ENCODE results near the gene KCNJ18.
"Not testable (repeated sequence)": the region's sequence is repeated elsewhere in the genome, so short reads cannot be mapped to it uniquely, and the experiment has no call there.

The KCNJ18 gene

GRCh38 chr17:21671871-21672270 lies 20.5 kb upstream of the KCNJ18 start:
- not testable (repeated sequence) for DNase-seq

- not testable (repeated sequence) for DNase-seq
These were observed 18.7 kb upstream of the KCNJ18 start for GRCh38 chr17:21673451-21674241.

DNA sequence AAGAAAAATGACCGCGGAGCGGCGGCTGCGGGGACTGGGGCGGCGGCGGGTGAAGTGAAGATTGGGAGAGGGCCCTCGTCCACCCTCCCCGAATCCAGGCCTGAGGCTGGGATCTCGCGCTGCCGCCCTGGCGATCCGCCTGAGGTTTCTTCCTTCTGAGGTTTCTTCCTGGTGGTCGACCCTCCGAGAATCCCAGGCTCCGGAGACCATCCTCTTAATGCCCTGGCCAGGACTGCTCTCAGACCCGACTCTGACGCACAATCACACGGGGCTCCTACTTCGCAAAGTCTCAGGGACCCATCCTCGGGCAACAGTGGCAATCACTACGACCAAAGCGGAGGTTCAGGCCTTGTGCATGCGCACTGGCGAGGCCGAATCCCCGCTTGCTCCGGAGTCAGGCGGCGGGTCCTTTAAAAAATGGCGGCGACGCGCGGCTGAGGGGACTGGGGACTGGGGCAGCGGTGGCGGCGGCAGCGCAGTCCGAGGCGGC lies 18.0 kb upstream of the KCNJ18 start:
- no peak for DNase-seq

DNA sequence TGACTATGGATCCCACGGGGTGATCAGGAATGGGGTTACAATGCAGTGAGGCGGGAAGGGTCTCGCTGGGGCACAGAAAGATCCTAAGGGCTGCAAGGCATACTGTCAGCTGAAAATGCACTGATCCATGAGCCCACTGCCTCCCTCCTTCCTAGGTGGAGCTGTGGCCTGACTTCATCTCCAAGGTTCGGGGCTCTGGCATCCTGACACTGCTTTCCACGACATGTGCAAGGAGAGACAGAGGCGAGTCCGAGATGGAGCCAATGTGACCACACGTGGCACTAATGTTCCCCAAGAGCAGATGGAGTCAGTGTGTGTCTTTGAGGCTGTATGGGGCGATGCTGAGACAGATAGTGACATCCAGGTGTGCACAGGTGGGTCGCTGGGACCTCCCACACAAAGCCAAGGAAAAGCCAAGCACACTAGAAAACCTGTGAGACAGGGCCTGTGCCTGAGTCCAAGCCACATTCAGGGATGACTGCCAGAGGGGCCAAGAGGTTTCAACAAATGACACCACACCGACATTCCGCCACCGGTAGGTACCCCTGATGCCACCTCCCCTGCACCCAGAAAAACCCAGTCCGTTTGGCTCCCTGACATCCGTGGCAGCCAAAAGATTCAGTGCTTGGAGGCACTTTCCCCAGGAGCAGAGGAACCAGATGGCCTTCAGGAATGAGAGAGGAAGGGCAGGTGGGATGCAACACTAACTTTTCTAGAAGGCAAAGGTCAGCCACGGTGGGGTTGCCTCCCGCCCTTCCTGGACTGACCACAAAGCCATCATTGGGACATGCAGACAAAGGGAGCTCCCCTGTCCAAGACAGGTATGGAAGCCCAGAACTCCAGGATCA lies 17.2 kb upstream of the KCNJ18 start:
- DNase-seq, result not testable (repeated sequence)

GRCh38 chr17:21675739-21676130 lies 16.6 kb upstream of the KCNJ18 start:
- DNase-seq, result not testable (repeated sequence)

DNA sequence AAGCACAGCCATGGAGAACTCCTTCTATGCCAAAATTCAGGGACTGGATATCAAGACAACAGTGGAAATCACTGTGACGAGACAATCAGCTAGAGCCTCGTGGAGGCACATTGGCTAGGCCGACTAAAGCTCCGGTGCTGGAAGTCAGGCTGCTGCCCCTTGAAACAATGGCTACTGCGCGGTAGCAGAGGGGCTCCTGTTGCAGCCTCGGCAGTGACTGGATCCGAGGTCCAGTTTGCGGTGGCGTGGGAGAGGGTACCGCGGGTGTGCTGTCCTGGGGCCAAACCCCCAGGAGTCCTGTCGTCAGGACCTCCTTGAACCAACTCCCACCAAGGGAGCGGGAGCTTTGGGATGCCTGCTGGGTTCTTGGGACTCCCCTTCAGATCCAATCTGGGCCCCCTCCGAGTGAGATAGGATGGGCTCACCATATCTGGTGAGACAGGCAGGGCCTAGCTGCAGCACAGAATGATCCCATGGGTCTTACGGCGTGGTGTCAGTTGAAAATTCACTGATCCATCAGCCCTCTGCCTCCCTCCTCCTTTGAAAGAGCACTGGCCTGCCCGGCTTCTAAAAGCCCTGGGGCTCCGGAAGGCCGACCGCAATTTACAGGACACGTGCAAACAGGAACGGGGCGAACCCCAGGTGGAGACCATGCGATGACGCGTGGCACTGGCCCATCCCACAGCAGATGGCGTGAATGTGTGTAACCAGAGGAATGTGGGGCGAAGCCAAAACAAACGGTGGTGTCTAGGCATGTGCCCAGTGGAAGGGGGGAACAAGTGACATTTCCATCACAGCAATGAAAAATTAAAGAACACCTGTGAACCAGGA lies 15.8 kb upstream of the KCNJ18 start:
- DNase-seq, result no peak

DNA sequence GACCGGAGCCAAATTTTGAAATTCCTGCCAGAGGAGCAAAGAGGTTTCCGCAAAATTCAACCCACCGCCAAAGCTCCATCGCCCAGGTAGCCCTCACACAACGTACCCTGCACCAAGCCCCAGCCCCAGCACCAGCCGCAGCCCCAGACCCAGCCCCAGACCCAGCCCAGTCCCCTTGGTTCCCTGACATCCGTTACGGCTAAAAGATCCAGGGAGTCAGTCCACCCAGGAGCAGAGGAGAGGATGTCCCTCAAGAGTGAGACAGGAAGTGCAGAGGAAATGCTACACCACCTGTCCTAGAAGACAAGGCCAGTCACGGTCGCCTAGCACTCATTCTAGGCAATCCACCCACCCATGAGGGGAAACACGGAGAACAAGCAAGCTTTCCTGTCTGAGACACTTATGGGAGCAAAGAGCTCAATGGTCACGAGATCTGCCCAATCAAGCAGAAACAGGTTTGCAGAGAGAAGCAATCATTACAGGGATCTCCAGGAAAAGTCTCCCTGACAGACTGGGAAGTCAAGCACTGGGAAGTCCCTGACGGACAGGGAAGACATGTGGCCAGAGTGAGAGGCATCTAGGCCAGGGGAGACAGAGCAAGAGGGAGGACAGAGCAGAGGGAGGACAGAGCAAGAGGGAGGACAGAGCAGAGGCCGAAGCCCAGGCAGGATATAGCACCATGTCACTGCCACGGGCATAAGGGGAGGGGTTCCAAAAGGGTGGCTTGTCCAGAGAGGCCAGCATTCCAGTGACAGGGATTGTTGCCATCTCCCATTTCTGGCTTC lies 15.0 kb upstream of the KCNJ18 start:
- DNase-seq, result no peak

GRCh38 chr17:21677911-21678310 lies 14.4 kb upstream of the KCNJ18 start:
- DNase-seq, result no peak

GRCh38 chr17:21678393-21679081 lies 13.8 kb upstream of the KCNJ18 start:
- no peak for DNase-seq

DNA sequence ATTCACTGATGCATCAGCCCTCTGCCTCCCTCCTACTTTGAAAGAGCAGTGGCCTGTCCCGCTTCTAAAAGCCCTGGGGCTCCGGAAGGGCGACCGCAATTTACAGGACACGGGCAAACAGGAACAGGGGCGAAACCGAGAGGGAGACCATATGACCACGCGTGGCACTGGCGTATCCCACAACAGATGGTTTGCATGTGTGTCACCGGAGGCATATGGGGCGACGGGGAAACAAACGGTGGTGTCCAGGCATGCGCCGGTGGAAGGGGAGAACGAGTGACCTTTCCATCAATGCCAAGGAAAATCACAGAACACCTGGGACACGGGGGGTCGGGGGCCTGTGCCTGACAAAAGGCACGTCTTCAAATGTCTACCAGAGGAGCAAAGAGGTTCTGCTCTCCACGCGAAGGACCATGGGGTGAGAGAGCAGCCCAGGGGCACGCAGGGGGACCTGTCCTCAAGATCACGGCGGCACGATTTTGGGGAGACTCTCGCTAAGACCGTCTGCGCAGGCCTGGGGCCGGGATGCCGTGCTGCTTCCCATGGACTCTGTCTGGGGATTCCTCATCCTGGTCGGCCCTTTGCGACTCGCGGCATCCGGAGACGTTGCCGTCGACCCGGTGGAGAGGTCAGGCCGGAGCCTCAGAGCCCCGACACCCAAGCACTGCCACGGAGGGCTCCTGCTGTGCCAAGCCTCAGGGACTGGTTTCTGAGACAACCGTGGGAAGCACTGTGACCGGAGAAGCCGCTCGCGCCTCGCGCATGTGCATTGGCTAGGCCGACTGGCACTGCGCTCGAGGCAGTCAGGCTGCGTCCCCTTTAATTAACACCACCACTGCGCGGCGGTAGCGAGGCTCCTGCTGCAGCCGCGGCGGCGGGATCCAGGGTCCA lies 12.8 kb upstream of the KCNJ18 start:
- no peak for DNase-seq

DNA sequence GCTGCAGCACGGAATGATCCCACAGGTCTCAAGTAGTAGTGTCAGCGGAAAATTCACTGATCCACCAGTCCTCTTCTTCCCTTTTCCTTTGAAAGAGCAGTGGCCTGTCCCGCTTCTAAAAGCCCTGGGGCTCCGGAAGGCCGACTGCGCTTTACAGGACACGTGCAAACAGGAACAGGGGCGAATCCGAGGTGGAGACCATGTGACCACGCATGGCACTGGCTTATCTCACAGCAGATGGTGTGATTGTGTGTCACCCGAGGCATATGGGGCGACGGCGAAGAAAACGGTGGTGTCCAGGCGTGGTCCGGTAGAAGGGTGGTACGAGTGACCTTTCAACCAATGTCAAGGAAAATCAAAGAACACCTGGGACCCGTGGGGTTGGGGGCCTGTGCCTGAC lies 12.0 kb upstream of the KCNJ18 start:
- no peak for DNase-seq

DNA sequence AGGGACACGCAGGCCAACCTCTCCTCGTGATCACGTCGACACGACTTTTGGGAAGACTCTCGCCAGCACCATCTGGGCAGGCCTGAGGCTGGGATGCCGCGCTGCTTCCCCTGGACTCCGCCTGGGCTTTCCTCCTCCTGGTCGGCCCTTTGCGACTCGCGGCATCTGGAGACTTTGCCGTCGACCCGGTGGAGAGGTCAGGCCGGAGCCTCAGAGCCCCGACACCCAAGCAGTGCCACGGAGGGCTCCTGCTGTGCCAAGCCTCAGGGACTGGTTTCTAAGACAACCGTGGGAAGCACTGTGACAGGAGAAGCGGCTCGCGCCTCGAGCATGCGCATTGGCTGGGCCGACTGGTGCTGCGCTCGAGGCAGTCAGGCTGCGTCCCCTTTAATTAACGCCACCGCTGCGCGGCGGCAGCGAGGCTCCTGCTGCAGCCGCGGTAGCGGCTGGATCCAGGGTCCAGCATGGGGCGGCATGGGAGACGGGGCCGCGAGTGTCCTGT lies 11.4 kb upstream of the KCNJ18 start:
- DNase-seq, result not testable (repeated sequence)

DNA sequence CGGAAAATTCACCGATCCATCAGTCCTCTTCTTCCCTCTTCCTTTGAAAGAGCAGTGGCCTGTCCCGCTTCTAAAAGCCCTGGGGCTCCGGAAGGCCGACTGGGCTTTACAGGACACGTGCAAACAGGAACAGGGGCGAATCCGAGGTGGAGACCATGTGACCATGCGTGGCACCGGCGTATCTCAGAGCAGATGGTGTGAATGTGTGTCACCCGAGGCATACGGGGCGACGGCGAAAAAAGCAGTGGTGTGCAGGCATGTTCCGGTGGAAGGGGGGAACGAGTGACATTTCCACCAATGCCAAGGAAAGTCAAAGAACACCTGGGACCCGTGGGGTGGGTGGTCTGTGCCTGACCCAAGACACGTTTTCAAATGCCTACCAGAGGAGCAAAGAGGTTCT lies 10.7 kb upstream of the KCNJ18 start:
- not testable (repeated sequence) for DNase-seq

- DNase-seq, result not testable (repeated sequence)
These were observed 10.2 kb upstream of the KCNJ18 start for GRCh38 chr17:21682130-21682529.

DNA sequence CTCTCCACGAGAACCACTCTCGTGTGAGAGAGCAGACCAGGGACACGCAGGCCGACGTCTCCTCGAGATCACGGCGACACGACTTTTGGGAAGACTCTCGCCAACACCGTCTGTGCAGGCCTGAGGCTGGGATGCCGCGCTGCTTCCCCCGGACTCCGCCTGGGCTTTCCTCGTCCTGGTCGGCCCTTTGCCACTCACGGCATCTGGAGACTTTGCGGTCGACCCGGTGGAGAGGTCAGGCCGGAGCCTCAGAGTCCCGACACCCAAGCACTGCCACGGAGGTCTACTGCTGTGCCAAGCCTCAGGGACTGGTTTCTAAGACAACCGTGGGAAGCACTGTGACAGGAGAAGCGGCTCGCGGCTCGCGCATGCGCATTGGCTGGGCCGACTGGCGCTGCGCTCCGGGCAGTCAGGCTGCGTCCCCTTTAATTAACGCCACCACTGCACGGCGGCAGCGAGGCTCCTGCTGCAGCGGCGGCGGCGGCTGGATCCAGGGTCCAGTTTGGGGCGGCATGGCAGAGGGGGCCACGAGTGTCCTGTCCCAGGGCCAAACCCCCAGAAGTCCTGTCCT lies 9.1 kb upstream of the KCNJ18 start:
- DNase-seq, result not testable (repeated sequence)

- not testable (repeated sequence) for DNase-seq
These were observed 8.4 kb upstream of the KCNJ18 start for GRCh38 chr17:21683897-21684296.

GRCh38 chr17:21684384-21684783 lies 7.9 kb upstream of the KCNJ18 start:
- DNase-seq, result not testable (repeated sequence)

- DNase-seq, result not testable (repeated sequence)
These were observed 7.1 kb upstream of the KCNJ18 start for GRCh38 chr17:21685061-21685795.
